Immature natural killer cell (primary cell): ENCODE results near the gene RASGEF1C. TPM values are rescaled to one million over a fixed set of nuclear protein-coding genes. Genes with fewer than 3 reads are reported as not detected.
A peak's percentile ranks its signal among the peaks of the same experiment; 100 is the strongest.

Experiments
- DNase-seq, 3 donors: peaks; one replicate each; pipeline ENCODE4 v3.0.0; 2022; ENCODE audit warnings: mixed read lengths in 1 of 3
- H3K27ac Mint-ChIP-seq, 6 donors: one replicate each; pipeline ENCODE4 v1.8.0; 2020; ENCODE audit warnings: mixed read lengths in 6 of 6, mild to moderate bottlenecking in 5 of 6, inconsistent platforms in 4 of 6, moderate library complexity in 3 of 6
- H3K27me3 Mint-ChIP-seq, 3 donors: one replicate each; pipeline ENCODE4 v1.8.0; 2020 to 2021; ENCODE audit warnings: low read depth in 3 of 3, mild to moderate bottlenecking in 3 of 3, mixed read lengths in 3 of 3, moderate library complexity in 3 of 3, inconsistent platforms in 1 of 3
- H3K36me3 Mint-ChIP-seq, 3 donors: one replicate each; pipeline ENCODE4 v1.8.0; 2020; ENCODE audit warnings: mixed read lengths in 3 of 3, inconsistent platforms in 2 of 3, mild to moderate bottlenecking in 2 of 3
- H3K4me1 Mint-ChIP-seq, 2 donors: one replicate each; pipeline ENCODE4 v1.8.0; 2020; ENCODE audit warnings: inconsistent platforms in 2 of 2, mild to moderate bottlenecking in 2 of 2, mixed read lengths in 2 of 2, moderate library complexity in 1 of 2
- H3K4me3 Mint-ChIP-seq, 5 donors: one replicate each; pipeline ENCODE4 v1.8.0; 2020; ENCODE audit warnings: mild to moderate bottlenecking in 5 of 5, mixed read lengths in 5 of 5, inconsistent platforms in 3 of 5, moderate library complexity in 3 of 5
- H3K9me3 Mint-ChIP-seq, 6 donors: one replicate each; pipeline ENCODE4 v1.8.0; 2020; ENCODE audit warnings: mild to moderate bottlenecking in 6 of 6, mixed read lengths in 6 of 6, inconsistent platforms in 4 of 6, moderate library complexity in 3 of 6
- polyA plus RNA-seq, 3 donors: library from polyadenylated mRNA; unstranded; fragments of 300-500 nt; fragmentation: Illumina TruSeq; gene quantifications; one replicate each; pipeline ENCODE4 v1.2.3, GENCODE V29; 2021

The RASGEF1C gene
- polyA plus RNA-seq, 3 donors from 2014 or later = not detected

- H3K27ac Mint-ChIP-seq = no peak overlapping the region
- DNase-seq = no peak
- H3K4me3 Mint-ChIP-seq = no peak overlapping the region
- no peaks in the 10 kb centered on the region for H3K9me3 Mint-ChIP-seq
- peaks cover 1 to 3% (median 2%) of the 10 kb centered on the region in 3 donors for H3K27me3 Mint-ChIP-seq
- peaks cover 16 to 17% of the 10 kb centered on the region in 2 donors for H3K4me1 Mint-ChIP-seq
- H3K36me3 Mint-ChIP-seq = no peaks in the 10 kb centered on the region
Measured at GRCh38 chr5:180137401-180138213, 71.4 kb downstream of the RASGEF1C start.

GRCh38 chr5:180136630-180137381, 72.2 kb downstream of the RASGEF1C start:
- Mint-ChIP-seq H3K27ac (no peak overlapping the region), H3K4me1 (peaks cover 16 to 17% of the 10 kb centered on the region in 2 donors), H3K36me3 (no peaks in the 10 kb centered on the region), H3K27me3 (peaks cover 0 to 1% (median 1%) of the 10 kb centered on the region in 3 donors), H3K4me3 (no peak overlapping the region), H3K9me3 (no peaks in the 10 kb centered on the region)
- DNase-seq = no peak

GRCh38 chr5:180135967-180136629, 72.9 kb downstream of the RASGEF1C start:
- Mint-ChIP-seq H3K9me3 (no peaks in the 10 kb centered on the region), H3K4me3 (no peak overlapping the region), H3K27ac (peak overlapping the region in 1 of 6 donors; percentile 40), H3K27me3 (peaks cover 0 to 1% (median 1%) of the 10 kb centered on the region in 3 donors), H3K36me3 (no peaks in the 10 kb centered on the region), H3K4me1 (peaks cover 16 to 17% of the 10 kb centered on the region in 2 donors)
- DNase-seq = no peak

- Mint-ChIP-seq H3K27ac (peak overlapping the region in 5 of 6 donors; percentile 35 to 76 (median 45)), H3K9me3 (no peaks in the 10 kb centered on the region), H3K27me3 (peaks cover 0 to 1% (median 1%) of the 10 kb centered on the region in 3 donors), H3K4me3 (peak overlapping the region; percentile 45 to 68 (median 57)), H3K36me3 (no peaks in the 10 kb centered on the region), H3K4me1 (peaks cover 16 to 17% of the 10 kb centered on the region in 2 donors)
- DNase-seq = peak; percentile 43 to 47 (median 45)
Measured at GRCh38 chr5:180135128-180135955, 73.7 kb downstream of the RASGEF1C start.

GRCh38 chr5:180133971-180134508, 75.0 kb downstream of the RASGEF1C start:
- peaks cover 0 to 3% (median 1%) of the 10 kb centered on the region in 3 donors for H3K27me3 Mint-ChIP-seq
- no peak overlapping the region for H3K27ac Mint-ChIP-seq
- DNase-seq = no peak

GRCh38 chr5:180133551-180133950, 75.5 kb downstream of the RASGEF1C start:
- H3K4me3 Mint-ChIP-seq = no peak overlapping the region
- peak overlapping the region in 1 of 6 donors; percentile 49 for H3K27ac Mint-ChIP-seq
- H3K27me3 Mint-ChIP-seq = peaks cover 0 to 1% (median 0%) of the 10 kb centered on the region in 3 donors
- peaks cover 16 to 17% of the 10 kb centered on the region in 2 donors for H3K4me1 Mint-ChIP-seq
- no peaks in the 10 kb centered on the region for H3K36me3 Mint-ChIP-seq
- H3K9me3 Mint-ChIP-seq = no peaks in the 10 kb centered on the region
- no peak for DNase-seq

More at GRCh38 chr5:180133971-180134508, 75.0 kb downstream of the RASGEF1C start:
- Mint-ChIP-seq H3K9me3 (no peaks in the 10 kb centered on the region), H3K36me3 (no peaks in the 10 kb centered on the region), H3K4me3 (no peak overlapping the region), H3K4me1 (peaks cover 16 to 17% of the 10 kb centered on the region in 2 donors)

GRCh38 chr5:180133060-180133459, 76.0 kb downstream of the RASGEF1C start:
- no peak overlapping the region for H3K27ac Mint-ChIP-seq
- H3K4me3 Mint-ChIP-seq = no peak overlapping the region
- H3K9me3 Mint-ChIP-seq = no peaks in the 10 kb centered on the region
- no peak for DNase-seq
- no peaks in the 10 kb centered on the region for H3K36me3 Mint-ChIP-seq
- peaks cover 0 to 2% (median 1%) of the 10 kb centered on the region in 3 donors for H3K27me3 Mint-ChIP-seq
- peaks cover 16 to 17% of the 10 kb centered on the region in 2 donors for H3K4me1 Mint-ChIP-seq

GRCh38 chr5:180130876-180131740, 77.9 kb downstream of the RASGEF1C start:
- no peaks in the 10 kb centered on the region for H3K36me3 Mint-ChIP-seq
- DNase-seq = no peak
- H3K4me1 Mint-ChIP-seq = peaks cover 16 to 18% of the 10 kb centered on the region in 2 donors
- H3K9me3 Mint-ChIP-seq = no peaks in the 10 kb centered on the region
- H3K4me3 Mint-ChIP-seq = no peak overlapping the region
- H3K27ac Mint-ChIP-seq = no peak overlapping the region
- H3K27me3 Mint-ChIP-seq = peaks cover 1 to 2% (median 2%) of the 10 kb centered on the region in 3 donors

- Mint-ChIP-seq H3K27ac (no peak overlapping the region), H3K4me3 (no peak overlapping the region), H3K27me3 (peaks cover 1 to 2% (median 2%) of the 10 kb centered on the region in 3 donors), H3K9me3 (no peaks in the 10 kb centered on the region), H3K4me1 (peaks cover 12% of the 10 kb centered on the region in 2 donors), H3K36me3 (no peaks in the 10 kb centered on the region)
- no peak for DNase-seq
Measured at GRCh38 chr5:180130291-180130869, 78.6 kb downstream of the RASGEF1C start.

- Mint-ChIP-seq H3K9me3 (no peaks in the 10 kb centered on the region), H3K27me3 (peaks cover 1 to 2% (median 2%) of the 10 kb centered on the region in 3 donors), H3K27ac (no peak overlapping the region), H3K4me1 (peaks cover 3 to 4% of the 10 kb centered on the region in 2 donors), H3K36me3 (no peaks in the 10 kb centered on the region), H3K4me3 (no peak overlapping the region)
- no peak for DNase-seq
Measured at GRCh38 chr5:180129291-180130190, 79.5 kb downstream of the RASGEF1C start.

GRCh38 chr5:180128671-180129261, 80.2 kb downstream of the RASGEF1C start:
- H3K27ac Mint-ChIP-seq = no peak overlapping the region
- no peak for DNase-seq
- peaks cover 0 to 1% of the 10 kb centered on the region in 2 donors for H3K4me1 Mint-ChIP-seq
- H3K36me3 Mint-ChIP-seq = no peaks in the 10 kb centered on the region
- H3K27me3 Mint-ChIP-seq = peaks cover 1 to 2% (median 2%) of the 10 kb centered on the region in 3 donors
- no peak overlapping the region for H3K4me3 Mint-ChIP-seq
- H3K9me3 Mint-ChIP-seq = no peaks in the 10 kb centered on the region
